NT2/D1 (cell line): Measurements from ENCODE around the gene ATP8B2.

Experiments
- SUZ12 ChIP-seq: IDR thresholded peaks from 2 replicates; pipeline ENCODE4 v1.6.1; 2011; ENCODE audit not compliant: insufficient read length, insufficient read depth; ENCODE audit errors: extremely low read depth
- YY1 ChIP-seq: IDR thresholded peaks from 2 replicates; pipeline ENCODE4 v1.6.1; 2011; ENCODE audit not compliant: insufficient read length, insufficient read depth
- ZNF274 ChIP-seq: IDR thresholded peaks from 2 replicates; pipeline ENCODE4 v1.6.1; 2011; ENCODE audit warnings: mild to moderate bottlenecking, low read depth, low read length

GRCh38 chr1:154342836-154343472 lies 17.6 kb downstream of the ATP8B2 start:
- TF ChIP-seq ZNF274 (no peak), YY1 (no peak), SUZ12 (no peak)
